HCT116 (cell line): ENCODE measurements around the gene HDAC10. TPM values are rescaled to one million over a fixed set of nuclear protein-coding genes. Genes with fewer than 3 reads are reported as not detected.

Source experiments
- ATAC-seq: fragments of 200-7000 bp; cut with Tn5 transposase; 2 replicates; pipeline ENCODE4 v1.9.1; 2020; ENCODE audit warnings: mild to moderate bottlenecking, moderate library complexity
- BruUV-seq: library from RNA; stranded (reverse); fragments of 400-500 nt; replicated peaks from 2 replicates; lab custom pipeline; 2021; lab: Mats Ljungman, UMichigan
- CTCF ChIA-PET: fragments of 300-600 bp; sonication (Branson Sonifier 250); formaldehyde crosslinking; loops from one replicate; lab custom pipeline; 2021; ENCODE audit warnings: antibody characterized with exemption; lab: Charles Lee
- POLR2A ChIA-PET: fragments of 300-600, 350-600 bp; sonication (Branson Sonifier 250); formaldehyde crosslinking; loops from one replicate; lab custom pipeline; 2021; ENCODE audit warnings: antibody characterized with exemption; lab: Charles Lee
- RAD21 ChIA-PET, 2 experiments: fragments of 300-600 bp; sonication (Branson Sonifier 250); formaldehyde crosslinking; loops; one replicate each; lab custom pipeline; 2023; ENCODE audit warnings: low total read pairs in 2 of 2; ENCODE audit not compliant: uncharacterized antibody in 2 of 2, unreplicated experiment in 2 of 2, low non-redundant PET in 1 of 2; lab: Charles Lee
- DNase-seq: peaks from one replicate; pipeline ENCODE4 v3.0.0-alpha.2; 2010; ENCODE audit warnings: low read depth, low spot score
- H2AFZ ChIP-seq: fragments of 200-600 bp; shearing (Covaris generic), sonication (generic); 2 replicates; pipeline ENCODE4 v1.6.1; 2017; ENCODE audit warnings: low read depth, mixed run types, mixed read lengths, antibody characterized with exemption, low read length; ENCODE audit not compliant: poor library complexity, severe bottlenecking
- H3K27ac ChIP-seq: 2 replicates; pipeline ENCODE4 v1.5.1; 2012; ENCODE audit warnings: low read depth, low read length
- H3K27me3 ChIP-seq: fragments of 200-600 bp; sonication (generic); 2 replicates; pipeline ENCODE4 v1.6.1; 2016; ENCODE audit warnings: mixed run types, low read length, mixed read lengths; ENCODE audit not compliant: insufficient read depth
- H3K36me3 ChIP-seq, 2 experiments: fragments of 200-500 bp in 1 of 2; fragments of 200-600 bp in 1 of 2; sonication (Bioruptor generic) in 1 of 2; sonication (generic) in 1 of 2; 2 replicates each; pipeline versions ENCODE4 v1.5.1 to v1.6.1; 2014 to 2016; ENCODE audit warnings: low read length in 2 of 2, inconsistent platforms in 1 of 2, mixed read lengths in 1 of 2, mixed run types in 1 of 2; ENCODE audit not compliant: insufficient read depth in 2 of 2, control insufficient read depth in 1 of 2
- H3K4me1 ChIP-seq, 2 experiments: fragments of 200-600 bp in 1 of 2; sonication (generic) in 1 of 2; 2 replicates each; pipeline versions ENCODE4 v1.5.1 to v1.6.1; 2012 to 2017; ENCODE audit warnings: low read length in 2 of 2, inconsistent platforms in 1 of 2, mild to moderate bottlenecking in 1 of 2, mixed read lengths in 1 of 2, mixed run types in 1 of 2, moderate library complexity in 1 of 2; ENCODE audit not compliant: insufficient read depth in 2 of 2, control insufficient read depth in 1 of 2
- H3K4me2 ChIP-seq: fragments of 200-600 bp; sonication (generic); 2 replicates; pipeline ENCODE4 v1.6.1; 2017; ENCODE audit warnings: mixed run types, low read length, mixed read lengths
- H3K4me3 ChIP-seq, 2 experiments: fragments of 200-600 bp in 1 of 2; sonication (generic) in 1 of 2; replicated peaks in 1 of 2; 2 replicates each; pipeline ENCODE4 v1.5.1; 2011 to 2016; ENCODE audit warnings: low read length in 2 of 2, control low read depth in 1 of 2, low read depth in 1 of 2, mild to moderate bottlenecking in 1 of 2, mixed read lengths in 1 of 2, mixed run types in 1 of 2
- H3K79me2 ChIP-seq: fragments of 200-600 bp; sonication (generic); 2 replicates; pipeline ENCODE4 v1.6.1; 2017; ENCODE audit warnings: mild to moderate bottlenecking, mixed run types, low read length, moderate library complexity, mixed read lengths; ENCODE audit not compliant: insufficient read depth
- H3K9ac ChIP-seq: fragments of 200-600 bp; sonication (generic); 2 replicates; pipeline ENCODE4 v1.6.1; 2016; ENCODE audit warnings: low read length, mixed read lengths
- H3K9me2 ChIP-seq: fragments of 200-600 bp; sonication (generic), shearing (Covaris generic); 2 replicates; pipeline ENCODE4 v1.6.1; 2017; ENCODE audit warnings: mixed run types, mild to moderate bottlenecking, moderate library complexity; ENCODE audit not compliant: insufficient read depth
- H3K9me3 ChIP-seq, 2 experiments: fragments of 200-500 bp in 1 of 2; fragments of 200-600 bp in 1 of 2; sonication (Bioruptor generic) in 1 of 2; sonication (generic) in 1 of 2; 2 replicates each; pipeline ENCODE4 v1.6.1; 2014 to 2017; ENCODE audit warnings: low read length in 2 of 2, mixed read lengths in 2 of 2, inconsistent platforms in 1 of 2, low read depth in 1 of 2, mild to moderate bottlenecking in 1 of 2, mixed run types in 1 of 2, moderate library complexity in 1 of 2; ENCODE audit not compliant: control insufficient read depth in 1 of 2, insufficient read depth in 1 of 2
- H4K20me1 ChIP-seq: fragments of 200-600 bp; sonication (generic), shearing (Covaris generic); 2 replicates; pipeline ENCODE4 v1.6.1; 2017; ENCODE audit warnings: mixed run types, mild to moderate bottlenecking, moderate library complexity; ENCODE audit not compliant: insufficient read depth
- ATF3 ChIP-seq: IDR thresholded peaks from 2 replicates; pipeline ENCODE4 v1.6.1; 2012
- CEBPB ChIP-seq: IDR thresholded peaks from 2 replicates; pipeline ENCODE4 v1.6.1; 2012; ENCODE audit warnings: low read depth
- EGR1 ChIP-seq: IDR thresholded peaks from 2 replicates; pipeline ENCODE4 v1.6.1; 2012; ENCODE audit warnings: low read depth
- ELF1 ChIP-seq: IDR thresholded peaks from 2 replicates; pipeline ENCODE4 v1.6.1; 2012; ENCODE audit warnings: low read depth, borderline replicate concordance
- EZH2 ChIP-seq: fragments of 200-600 bp; sonication (generic); IDR thresholded peaks from 2 replicates; pipeline ENCODE4 v1.6.1; 2017; ENCODE audit warnings: antibody characterized with exemption, mixed run types
- EZH2phosphoT487 ChIP-seq: fragments of 200-600 bp; IDR thresholded peaks from 2 replicates; pipeline ENCODE4 v1.6.1; 2018; ENCODE audit warnings: antibody characterized with exemption, borderline replicate concordance
- FOSL1 ChIP-seq: IDR thresholded peaks from 2 replicates; pipeline ENCODE4 v1.6.1; 2012; ENCODE audit warnings: low read depth
- SIN3A ChIP-seq: IDR thresholded peaks from 2 replicates; pipeline ENCODE4 v1.6.1; 2012; ENCODE audit warnings: low read depth
- SP1 ChIP-seq: IDR thresholded peaks from 2 replicates; pipeline ENCODE4 v1.6.1; 2012; ENCODE audit warnings: low read depth
- SRF ChIP-seq: IDR thresholded peaks from 2 replicates; pipeline ENCODE4 v1.6.1; 2012; ENCODE audit warnings: low read depth
- ZNF274 ChIP-seq: fragments of 200-500 bp; sonication (Bioruptor generic); IDR thresholded peaks from 2 replicates; pipeline ENCODE4 v1.6.1; 2014; ENCODE audit warnings: mild to moderate bottlenecking, low read depth, low read length, inconsistent platforms
- intact Hi-C: fragments of 100-400 bp; cut with micrococcal nuclease; formaldehyde crosslinking; loops from 2 replicates; pipeline ENCODE4 v1.10.0; 2022
- total RNA-seq: library from RNA; stranded (reverse); gene quantifications from one replicate; pipeline ENCODE4 v1.2.1, GENCODE V29; 2021; ENCODE audit not compliant: unreplicated experiment
- TF ChIP-seq, protein P1 (sequence below), 3 experiments: fragments of 200-600 bp in 1 of 3; sonication (generic) in 1 of 3; IDR thresholded peaks in 2 of 3; conservative IDR thresholded peaks in 1 of 3; 2 replicates each; pipeline ENCODE4 v1.5.1; 2012 to 2017; ENCODE audit warnings: low read depth in 2 of 3, low read length in 2 of 3, antibody characterized with exemption in 1 of 3, borderline replicate concordance in 1 of 3, control low read depth in 1 of 3, mild to moderate bottlenecking in 1 of 3, mixed read lengths in 1 of 3, mixed run types in 1 of 3, moderate library complexity in 1 of 3; ENCODE audit not compliant: insufficient read depth in 1 of 3
- TF ChIP-seq, protein P2 (sequence below): IDR thresholded peaks from 2 replicates; pipeline ENCODE4 v1.6.1; 2012
- TF ChIP-seq, protein P3 (sequence below): IDR thresholded peaks from 2 replicates; pipeline ENCODE4 v1.6.1; 2012; ENCODE audit warnings: low read depth

The HDAC10 gene
- total RNA-seq, 1 experiment from 2014 or later: 67.5 TPM

DNA sequence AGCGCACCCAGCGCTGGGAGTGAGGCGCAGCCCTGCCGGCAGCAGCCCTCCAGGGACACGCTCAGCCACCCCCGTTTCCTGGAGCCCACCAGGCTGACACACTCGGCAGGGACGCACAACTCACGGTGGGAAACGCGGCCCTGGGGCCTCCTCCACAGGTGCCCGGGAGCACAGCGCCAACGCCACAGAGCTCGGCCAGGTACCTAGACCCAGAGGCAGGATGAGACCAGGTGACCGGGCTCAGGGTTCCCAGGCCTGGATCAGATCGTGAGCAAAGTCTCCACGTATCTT, 24.2 kb downstream of the HDAC10 start (continued):
- TF ChIP-seq, protein P1, sequence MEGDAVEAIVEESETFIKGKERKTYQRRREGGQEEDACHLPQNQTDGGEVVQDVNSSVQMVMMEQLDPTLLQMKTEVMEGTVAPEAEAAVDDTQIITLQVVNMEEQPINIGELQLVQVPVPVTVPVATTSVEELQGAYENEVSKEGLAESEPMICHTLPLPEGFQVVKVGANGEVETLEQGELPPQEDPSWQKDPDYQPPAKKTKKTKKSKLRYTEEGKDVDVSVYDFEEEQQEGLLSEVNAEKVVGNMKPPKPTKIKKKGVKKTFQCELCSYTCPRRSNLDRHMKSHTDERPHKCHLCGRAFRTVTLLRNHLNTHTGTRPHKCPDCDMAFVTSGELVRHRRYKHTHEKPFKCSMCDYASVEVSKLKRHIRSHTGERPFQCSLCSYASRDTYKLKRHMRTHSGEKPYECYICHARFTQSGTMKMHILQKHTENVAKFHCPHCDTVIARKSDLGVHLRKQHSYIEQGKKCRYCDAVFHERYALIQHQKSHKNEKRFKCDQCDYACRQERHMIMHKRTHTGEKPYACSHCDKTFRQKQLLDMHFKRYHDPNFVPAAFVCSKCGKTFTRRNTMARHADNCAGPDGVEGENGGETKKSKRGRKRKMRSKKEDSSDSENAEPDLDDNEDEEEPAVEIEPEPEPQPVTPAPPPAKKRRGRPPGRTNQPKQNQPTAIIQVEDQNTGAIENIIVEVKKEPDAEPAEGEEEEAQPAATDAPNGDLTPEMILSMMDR (IDR thresholded peaks at IDR 0.05 in 2 of 3, conservative IDR thresholded peaks at IDR 0.05 in 1 of 3; ENCODE audit: borderline replicate concordance in 1 of 3, insufficient read depth in 1 of 3, low read depth in 2 of 3, low read length in 2 of 3): no peak
- TF ChIP-seq ATF3 (no peak), EZH2phosphoT487 (no peak), EGR1 (no peak), SP1 (no peak)
- TF ChIP-seq, all 23 proteins: peak for 0

DNA sequence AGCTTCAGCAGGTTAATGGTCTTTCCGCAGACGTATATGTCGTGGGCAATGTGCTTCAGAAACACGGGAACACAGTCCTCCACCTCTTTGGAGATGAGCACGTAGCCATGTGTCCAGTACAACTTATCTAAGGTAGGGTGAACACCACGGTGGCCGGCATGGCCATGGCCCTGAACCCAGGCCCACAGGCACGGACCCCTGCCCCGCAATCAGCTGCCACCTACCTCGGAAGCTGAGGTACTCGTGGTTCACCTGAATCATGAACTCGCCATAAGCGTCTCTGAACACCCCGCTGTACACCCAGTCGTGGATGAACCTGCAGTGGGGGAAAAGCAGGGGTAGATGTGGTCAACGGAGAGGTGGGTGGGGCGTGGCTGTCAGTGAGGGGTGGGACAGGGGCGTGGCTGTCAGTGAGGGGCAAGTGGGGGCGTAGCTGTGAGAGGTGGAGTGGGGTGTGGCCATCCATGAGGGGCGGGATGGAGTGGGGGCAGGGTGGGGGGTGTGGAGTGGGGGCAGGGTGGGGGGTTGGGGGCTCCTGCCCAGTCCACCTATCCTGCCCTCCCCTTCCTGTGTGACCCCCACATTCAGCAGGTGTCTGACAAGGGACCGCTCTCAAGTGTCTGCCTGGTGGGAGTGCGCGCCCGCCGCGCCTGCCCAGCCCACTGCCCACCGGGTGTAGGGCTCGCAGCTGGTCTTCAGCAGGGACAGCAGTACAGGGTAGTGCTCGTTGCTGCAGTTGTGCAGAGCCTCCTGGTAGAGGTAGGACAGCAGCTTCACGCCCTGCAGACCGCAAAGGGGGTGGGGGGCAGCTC, 24.8 kb downstream of the HDAC10 start:
- ChIA-PET RAD21 (no interaction called here), CTCF (no interaction called here), POLR2A (no interaction called here)
- Histone ChIP-seq H3K27me3 (no peaks in the 10 kb centered on the region), H3K36me3 (peaks cover 17 to 20% of the 10 kb centered on the region in 2 experiments; a peak in 3 of 4 replicates), H3K9ac (no peak overlapping the region), H3K79me2 (peaks cover 6% of the 10 kb centered on the region; the same call in 1 of the 2 replicates), H3K4me3 (no peak overlapping the region), H3K27ac (no peak overlapping the region), H3K4me2 (no peak overlapping the region), H3K9me2 (no peaks in the 10 kb centered on the region), H2AFZ (no peak overlapping the region), H3K4me1 (no peaks in the 10 kb centered on the region), H4K20me1 (no peaks in the 10 kb centered on the region), H3K9me3 (no peaks in the 10 kb centered on the region)
- ATAC-seq (peak; percentile 35; the same call in 1 of the 2 replicates), DNase-seq (no peak)
- no TSS peak for BruUV-seq
- intact Hi-C loops: no loop called here
- TF ChIP-seq SP1: no peak
- TF ChIP-seq, protein P2, sequence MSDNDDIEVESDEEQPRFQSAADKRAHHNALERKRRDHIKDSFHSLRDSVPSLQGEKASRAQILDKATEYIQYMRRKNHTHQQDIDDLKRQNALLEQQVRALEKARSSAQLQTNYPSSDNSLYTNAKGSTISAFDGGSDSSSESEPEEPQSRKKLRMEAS: no peak
- TF ChIP-seq, protein P3, sequence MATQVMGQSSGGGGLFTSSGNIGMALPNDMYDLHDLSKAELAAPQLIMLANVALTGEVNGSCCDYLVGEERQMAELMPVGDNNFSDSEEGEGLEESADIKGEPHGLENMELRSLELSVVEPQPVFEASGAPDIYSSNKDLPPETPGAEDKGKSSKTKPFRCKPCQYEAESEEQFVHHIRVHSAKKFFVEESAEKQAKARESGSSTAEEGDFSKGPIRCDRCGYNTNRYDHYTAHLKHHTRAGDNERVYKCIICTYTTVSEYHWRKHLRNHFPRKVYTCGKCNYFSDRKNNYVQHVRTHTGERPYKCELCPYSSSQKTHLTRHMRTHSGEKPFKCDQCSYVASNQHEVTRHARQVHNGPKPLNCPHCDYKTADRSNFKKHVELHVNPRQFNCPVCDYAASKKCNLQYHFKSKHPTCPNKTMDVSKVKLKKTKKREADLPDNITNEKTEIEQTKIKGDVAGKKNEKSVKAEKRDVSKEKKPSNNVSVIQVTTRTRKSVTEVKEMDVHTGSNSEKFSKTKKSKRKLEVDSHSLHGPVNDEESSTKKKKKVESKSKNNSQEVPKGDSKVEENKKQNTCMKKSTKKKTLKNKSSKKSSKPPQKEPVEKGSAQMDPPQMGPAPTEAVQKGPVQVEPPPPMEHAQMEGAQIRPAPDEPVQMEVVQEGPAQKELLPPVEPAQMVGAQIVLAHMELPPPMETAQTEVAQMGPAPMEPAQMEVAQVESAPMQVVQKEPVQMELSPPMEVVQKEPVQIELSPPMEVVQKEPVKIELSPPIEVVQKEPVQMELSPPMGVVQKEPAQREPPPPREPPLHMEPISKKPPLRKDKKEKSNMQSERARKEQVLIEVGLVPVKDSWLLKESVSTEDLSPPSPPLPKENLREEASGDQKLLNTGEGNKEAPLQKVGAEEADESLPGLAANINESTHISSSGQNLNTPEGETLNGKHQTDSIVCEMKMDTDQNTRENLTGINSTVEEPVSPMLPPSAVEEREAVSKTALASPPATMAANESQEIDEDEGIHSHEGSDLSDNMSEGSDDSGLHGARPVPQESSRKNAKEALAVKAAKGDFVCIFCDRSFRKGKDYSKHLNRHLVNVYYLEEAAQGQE: no peak
- TF ChIP-seq FOSL1: no peak
- TF ChIP-seq SRF: no peak
- no peak for TF ChIP-seq ZNF274
- no peak for TF ChIP-seq SIN3A
- no peak for TF ChIP-seq ATF3
- no peak for TF ChIP-seq ELF1
- TF ChIP-seq, protein P1 (IDR thresholded peaks at IDR 0.05 in 2 of 3, conservative IDR thresholded peaks at IDR 0.05 in 1 of 3; ENCODE audit: borderline replicate concordance in 1 of 3, insufficient read depth in 1 of 3, low read depth in 2 of 3, low read length in 2 of 3): no peak
- TF ChIP-seq EZH2: no peak
- TF ChIP-seq CEBPB: no peak
- no peak for TF ChIP-seq EZH2phosphoT487
